ENCODE data around the gene SPHKAP. TPM values are rescaled to one million over a fixed set of nuclear protein-coding genes. Genes with fewer than 3 reads are reported as not detected.

Gene SPHKAP
- total RNA-seq, 3 donors from 2014 or later (not counting 1 experiment from before 2014, with no cell fraction given) = not detected

DNA sequence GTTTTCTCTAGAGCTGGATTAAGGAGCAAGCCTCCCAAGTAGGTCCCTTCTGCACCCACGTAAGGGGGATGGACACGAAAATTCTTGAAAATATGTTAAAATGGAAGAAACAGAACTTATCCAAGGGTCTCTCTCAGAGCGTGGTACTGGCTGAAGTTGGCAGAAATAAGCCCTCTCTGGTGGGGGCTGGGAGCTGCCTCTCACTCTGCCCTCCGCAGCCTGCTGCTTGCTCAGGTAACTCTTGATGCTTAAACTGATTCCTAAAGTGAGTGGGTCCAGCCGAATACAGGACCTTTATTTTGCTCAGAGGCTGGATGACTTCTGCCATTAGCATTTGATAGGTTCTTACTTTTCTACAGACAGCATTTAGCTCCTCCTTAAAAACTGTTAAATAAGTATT, 78.1 kb downstream of the SPHKAP start:
- DNase-seq (no peak), ATAC-seq (no peak)
- Mint-ChIP-seq H3K4me3 (no peak overlapping the region), H3K27ac (no peak overlapping the region), H3K9me3 (peaks cover 15 to 17% of the 10 kb centered on the region in 2 donors), H3K4me1 (no peaks in the 10 kb centered on the region), H3K27me3 (ENCODE audit: low read depth in 2 of 2) (no peaks in the 10 kb centered on the region), H3K36me3 (peaks cover 11% of the 10 kb centered on the region)
- Histone ChIP-seq H3K9me3 (ENCODE audit: control insufficient read depth, insufficient read depth, low read length) (no peaks in the 10 kb centered on the region), H3K4me3 (ENCODE audit: low read length) (no peak overlapping the region), H3K4me1 (ENCODE audit: control insufficient read depth, insufficient read depth, low read length) (no peaks in the 10 kb centered on the region), H3K27ac (ENCODE audit: low read length) (no peak overlapping the region), H3K36me3 (ENCODE audit: control insufficient read depth, insufficient read depth, low read length) (no peaks in the 10 kb centered on the region), H3K27me3 (ENCODE audit: control insufficient read depth, insufficient read depth, low read length) (no peaks in the 10 kb centered on the region)
- intact Hi-C loops (cut with micrococcal nuclease) = no loop called here
- TF ChIP-seq, protein P1, sequence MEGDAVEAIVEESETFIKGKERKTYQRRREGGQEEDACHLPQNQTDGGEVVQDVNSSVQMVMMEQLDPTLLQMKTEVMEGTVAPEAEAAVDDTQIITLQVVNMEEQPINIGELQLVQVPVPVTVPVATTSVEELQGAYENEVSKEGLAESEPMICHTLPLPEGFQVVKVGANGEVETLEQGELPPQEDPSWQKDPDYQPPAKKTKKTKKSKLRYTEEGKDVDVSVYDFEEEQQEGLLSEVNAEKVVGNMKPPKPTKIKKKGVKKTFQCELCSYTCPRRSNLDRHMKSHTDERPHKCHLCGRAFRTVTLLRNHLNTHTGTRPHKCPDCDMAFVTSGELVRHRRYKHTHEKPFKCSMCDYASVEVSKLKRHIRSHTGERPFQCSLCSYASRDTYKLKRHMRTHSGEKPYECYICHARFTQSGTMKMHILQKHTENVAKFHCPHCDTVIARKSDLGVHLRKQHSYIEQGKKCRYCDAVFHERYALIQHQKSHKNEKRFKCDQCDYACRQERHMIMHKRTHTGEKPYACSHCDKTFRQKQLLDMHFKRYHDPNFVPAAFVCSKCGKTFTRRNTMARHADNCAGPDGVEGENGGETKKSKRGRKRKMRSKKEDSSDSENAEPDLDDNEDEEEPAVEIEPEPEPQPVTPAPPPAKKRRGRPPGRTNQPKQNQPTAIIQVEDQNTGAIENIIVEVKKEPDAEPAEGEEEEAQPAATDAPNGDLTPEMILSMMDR (IDR thresholded peaks at IDR 0.05) = no peak
- WGBS (ENCODE audit: insufficient coverage) = 63% methylated on average over 5 of the region's 5 CpGs

DNA sequence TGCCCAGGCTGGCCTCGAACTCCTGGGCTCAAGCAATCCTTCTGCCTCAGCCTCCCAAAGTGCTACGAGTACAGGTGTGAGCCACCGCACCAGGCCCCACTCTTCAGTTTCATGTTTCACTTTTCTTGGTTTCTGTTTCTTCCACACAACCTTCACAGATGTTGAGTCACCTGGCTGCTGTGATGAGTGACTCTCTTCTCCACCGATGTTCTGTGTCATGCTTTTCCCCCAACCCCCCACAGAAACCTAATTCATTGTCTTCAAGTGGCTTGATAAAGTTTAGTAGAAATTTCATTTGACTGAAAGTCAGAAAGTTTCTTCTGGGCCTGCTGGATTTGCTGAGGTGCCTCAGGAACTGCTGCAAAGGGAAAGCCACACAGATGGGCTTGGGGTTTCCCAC, 78.5 kb downstream of the SPHKAP start:
- TF ChIP-seq, protein P1 (IDR thresholded peaks at IDR 0.05) = no peak
- peaks cover 11% of the 10 kb centered on the region for H3K36me3 Mint-ChIP-seq
- no peak overlapping the region for H3K27ac Mint-ChIP-seq
- 87% methylated on average over 3 of the region's 4 CpGs for WGBS (ENCODE audit: insufficient coverage)
- no peak overlapping the region for H3K4me3 Mint-ChIP-seq
- H3K27me3 Mint-ChIP-seq (ENCODE audit: low read depth in 2 of 2) = no peaks in the 10 kb centered on the region
- Histone ChIP-seq H3K27ac (ENCODE audit: low read length) (no peak overlapping the region), H3K27me3 (ENCODE audit: control insufficient read depth, insufficient read depth, low read length) (no peaks in the 10 kb centered on the region), H3K9me3 (ENCODE audit: control insufficient read depth, insufficient read depth, low read length) (no peaks in the 10 kb centered on the region), H3K4me1 (ENCODE audit: control insufficient read depth, insufficient read depth, low read length) (no peaks in the 10 kb centered on the region), H3K36me3 (ENCODE audit: control insufficient read depth, insufficient read depth, low read length) (no peaks in the 10 kb centered on the region), H3K4me3 (ENCODE audit: low read length) (no peak overlapping the region)
- peaks cover 15 to 16% of the 10 kb centered on the region in 2 donors for H3K9me3 Mint-ChIP-seq
- H3K4me1 Mint-ChIP-seq = no peaks in the 10 kb centered on the region
- DNase-seq (no peak), ATAC-seq (no peak)
- intact Hi-C loops (cut with micrococcal nuclease) = no loop called here

DNA sequence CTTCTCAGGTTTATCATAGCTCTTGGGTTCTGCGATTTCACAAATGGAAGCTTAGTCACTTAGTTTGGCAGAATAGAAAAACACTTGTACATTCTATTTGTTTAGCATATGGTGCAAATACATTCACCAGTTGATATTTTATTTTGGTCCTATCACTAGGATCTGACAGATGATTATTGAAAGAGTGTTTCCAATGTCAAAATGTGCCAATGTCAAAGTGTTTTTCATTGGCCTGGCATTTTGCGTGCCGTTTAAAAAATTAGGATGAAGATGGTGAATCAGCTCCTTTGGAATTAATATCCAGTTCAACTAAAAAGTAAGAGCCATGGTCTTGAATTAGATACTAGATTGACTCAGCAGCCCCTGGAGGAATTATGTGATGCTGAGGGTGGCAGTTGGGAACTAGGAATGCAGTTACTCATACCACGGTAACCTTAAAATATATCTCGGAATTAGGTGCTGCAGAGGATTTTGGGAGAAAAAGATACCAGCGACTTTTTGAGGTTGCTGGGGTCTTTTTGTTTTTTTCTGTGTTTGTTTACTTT, 87.0 kb downstream of the SPHKAP start:
- no peak overlapping the region for H3K27ac ChIP-seq (ENCODE audit: low read length)
- DNase-seq (no peak), ATAC-seq (no peak)
- peaks cover 6% of the 10 kb centered on the region for H3K9me3 ChIP-seq (ENCODE audit: control insufficient read depth, insufficient read depth, low read length)
- intact Hi-C loops (cut with micrococcal nuclease) = no loop called here
- H3K36me3 ChIP-seq (ENCODE audit: control insufficient read depth, insufficient read depth, low read length) = no peaks in the 10 kb centered on the region
- H3K27ac Mint-ChIP-seq = no peak overlapping the region
- WGBS (ENCODE audit: insufficient coverage) = 87% methylated on average over 6 of the region's 6 CpGs
- H3K36me3 Mint-ChIP-seq = peaks cover 7% of the 10 kb centered on the region
- H3K27me3 ChIP-seq (ENCODE audit: control insufficient read depth, insufficient read depth, low read length) = no peaks in the 10 kb centered on the region
- H3K4me1 Mint-ChIP-seq = no peaks in the 10 kb centered on the region
- TF ChIP-seq, protein P1 (IDR thresholded peaks at IDR 0.05) = no peak
- H3K27me3 Mint-ChIP-seq (ENCODE audit: low read depth in 2 of 2) = no peaks in the 10 kb centered on the region
- H3K4me3 ChIP-seq (ENCODE audit: low read length) = no peak overlapping the region
- peaks cover 19 to 21% of the 10 kb centered on the region in 2 donors for H3K9me3 Mint-ChIP-seq
- no peak overlapping the region for H3K4me3 Mint-ChIP-seq
- H3K4me1 ChIP-seq (ENCODE audit: control insufficient read depth, insufficient read depth, low read length) = no peaks in the 10 kb centered on the region

DNA sequence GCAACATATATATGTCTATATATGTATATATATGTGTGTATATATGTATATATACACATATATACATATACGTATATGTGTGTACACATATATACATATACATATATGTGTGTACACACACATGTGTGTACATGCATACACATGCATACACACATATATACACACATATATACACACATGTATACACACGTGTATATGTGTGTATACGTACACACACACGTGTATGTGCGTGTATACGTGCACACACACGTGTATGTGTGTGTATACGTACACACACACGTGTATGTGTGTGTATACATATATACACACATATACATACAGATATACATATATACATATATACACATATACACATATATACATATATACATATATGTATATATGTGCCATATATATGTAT, 89.4 kb downstream of the SPHKAP start:
- Histone ChIP-seq H3K4me3 (ENCODE audit: low read length) (no peak overlapping the region), H3K27ac (ENCODE audit: low read length) (no peak overlapping the region), H3K9me3 (ENCODE audit: control insufficient read depth, insufficient read depth, low read length) (peaks cover 8% of the 10 kb centered on the region), H3K27me3 (ENCODE audit: control insufficient read depth, insufficient read depth, low read length) (no peaks in the 10 kb centered on the region), H3K36me3 (ENCODE audit: control insufficient read depth, insufficient read depth, low read length) (no peaks in the 10 kb centered on the region), H3K4me1 (ENCODE audit: control insufficient read depth, insufficient read depth, low read length) (no peaks in the 10 kb centered on the region)
- Mint-ChIP-seq H3K4me1 (no peaks in the 10 kb centered on the region), H3K9me3 (peaks cover 22 to 25% of the 10 kb centered on the region in 2 donors), H3K4me3 (no peak overlapping the region), H3K36me3 (no peaks in the 10 kb centered on the region), H3K27me3 (ENCODE audit: low read depth in 2 of 2) (no peaks in the 10 kb centered on the region), H3K27ac (no peak overlapping the region)
- WGBS (ENCODE audit: insufficient coverage) = no CpG with 5 or more reads among the region's 9 CpGs
- intact Hi-C loops (cut with micrococcal nuclease) = no loop called here
- ATAC-seq (no peak), DNase-seq (no peak)
- TF ChIP-seq, protein P1 (IDR thresholded peaks at IDR 0.05) = no peak
